ENCODE measurements around the gene COA3.

Gene COA3

GRCh38 chr17:42751628-42752027 is 46.9 kb downstream of the COA3 start:
- in situ Hi-C loops (cut with HindIII; ENCODE audit: low sequenced_read_pairs) = no loop called here
- no peak for DNase-seq (ENCODE audit: low read depth)
- no peak overlapping the region for H3K4me3 ChIP-seq (ENCODE audit: low read depth, low read length)
- no peak for TF ChIP-seq CTCF (IDR thresholded peaks at IDR 0.05; ENCODE audit: low read depth, low read length, missing control alignments)

- no peak for TF ChIP-seq CTCF (IDR thresholded peaks at IDR 0.05; ENCODE audit: low read depth, low read length, missing control alignments)
- no peak for DNase-seq (ENCODE audit: low read depth)
- H3K4me3 ChIP-seq (ENCODE audit: low read depth, low read length) = no peak overlapping the region
- in situ Hi-C loops (cut with HindIII; ENCODE audit: low sequenced_read_pairs) = no loop called here
Measured at GRCh38 chr17:42750739-42751344, 47.7 kb downstream of the COA3 start.

GRCh38 chr17:42748908-42749798 is 49.4 kb downstream of the COA3 start:
- no peak for DNase-seq (ENCODE audit: low read depth)
- no peak overlapping the region for H3K4me3 ChIP-seq (ENCODE audit: low read depth, low read length)
- in situ Hi-C loops (cut with HindIII; ENCODE audit: low sequenced_read_pairs) = no loop called here
- no peak for TF ChIP-seq CTCF (IDR thresholded peaks at IDR 0.05; ENCODE audit: low read depth, low read length, missing control alignments)

- no peak for TF ChIP-seq CTCF (IDR thresholded peaks at IDR 0.05; ENCODE audit: low read depth, low read length, missing control alignments)
- in situ Hi-C loops (cut with HindIII; ENCODE audit: low sequenced_read_pairs) = no loop called here
- no peak overlapping the region for H3K4me3 ChIP-seq (ENCODE audit: low read depth, low read length)
- no peak for DNase-seq (ENCODE audit: low read depth)
Measured at GRCh38 chr17:42748202-42748907, 50.1 kb downstream of the COA3 start.
